GM12892 (cell line): ENCODE data around the gene DTNB.
"Not testable (repeated sequence)": the region's sequence is repeated elsewhere in the genome, so short reads cannot be mapped to it uniquely, and the experiment has no call there.

Experiments used
- POLR2A ChIP-seq: IDR thresholded peaks from 2 replicates; pipeline ENCODE4 v1.6.1; 2011; ENCODE audit warnings: low read depth, low read length, control low read depth
- POLR2AphosphoS5 ChIP-seq: IDR thresholded peaks from 2 replicates; pipeline ENCODE4 v1.6.1; 2011; ENCODE audit warnings: low read depth, low read length, control low read depth
- TAF1 ChIP-seq: IDR thresholded peaks from 2 replicates; pipeline ENCODE4 v1.6.1; 2011; ENCODE audit warnings: low read depth, mild to moderate bottlenecking, control low read depth, low read length, borderline replicate concordance

DNA sequence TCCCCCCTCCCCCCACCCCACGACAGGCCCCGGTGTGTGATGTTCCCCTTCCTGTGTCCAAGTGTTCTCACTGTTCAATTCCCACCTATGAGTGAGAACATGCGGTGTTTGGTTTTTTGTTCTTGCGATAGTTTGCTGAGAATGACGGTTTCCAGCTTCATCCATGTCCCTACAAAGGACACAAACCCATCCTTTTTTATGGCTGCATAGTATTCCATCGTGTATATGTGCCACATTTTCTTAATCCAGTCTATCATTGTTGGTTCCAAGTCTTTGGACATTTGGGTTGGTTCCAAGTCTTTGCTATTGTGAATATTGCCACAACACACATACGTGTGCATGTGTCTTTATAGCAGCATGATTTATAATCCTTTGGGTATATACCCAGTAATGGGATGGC lies 260.0 kb downstream of the DTNB start:
- not testable (repeated sequence) for TF ChIP-seq POLR2AphosphoS5, TAF1, POLR2A
